ENCODE data around the gene FBXL7.

The FBXL7 gene

GRCh38 chr5:15611008-15611407 lies 111.0 kb downstream of the FBXL7 start:
- H4K20me1 ChIP-seq (ENCODE audit: control insufficient read depth, insufficient read depth, low read depth, low read length): no peaks in the 10 kb centered on the region
- H3F3A ChIP-seq (ENCODE audit: control insufficient read depth, insufficient read depth): no peaks in the 10 kb centered on the region
- no peaks in the 10 kb centered on the region for H3K36me3 ChIP-seq (ENCODE audit: control insufficient read depth, low read length)
- no peaks in the 10 kb centered on the region for H3K9me3 ChIP-seq (ENCODE audit: control insufficient read depth, insufficient read depth, low read length)
- no peaks in the 10 kb centered on the region for H3K4me1 ChIP-seq (ENCODE audit: control insufficient read depth, low read length)
- H3K4me2 ChIP-seq (ENCODE audit: low read length): no peak overlapping the region
- no peak for TF ChIP-seq CTCF (IDR thresholded peaks at IDR 0.05; ENCODE audit: low read depth, low read length, poor library complexity, severe bottlenecking)
- TF ChIP-seq EZH2phosphoT487 (IDR thresholded peaks at IDR 0.05; ENCODE audit: borderline replicate concordance, low read length): no peak
- no peaks in the 10 kb centered on the region for H3K9me2 ChIP-seq (replicated peaks; ENCODE audit: control insufficient read depth, low read length)
- no peak overlapping the region for H3K4me3 ChIP-seq (ENCODE audit: low read length)
- H3K27me3 ChIP-seq (ENCODE audit: control insufficient read depth, low read length): no peaks in the 10 kb centered on the region
- H3K27ac ChIP-seq (ENCODE audit: low read depth, low read length): no peak overlapping the region
- H3K79me2 ChIP-seq (ENCODE audit: control insufficient read depth, low read length): no peaks in the 10 kb centered on the region

- H3K9me3 ChIP-seq (ENCODE audit: control insufficient read depth, insufficient read depth, low read length): no peaks in the 10 kb centered on the region
These were observed 113.1 kb downstream of the FBXL7 start for GRCh38 chr5:15612915-15613635.

GRCh38 chr5:15614679-15615078 lies 114.7 kb downstream of the FBXL7 start:
- H3K4me2 ChIP-seq (ENCODE audit: low read length): no peak overlapping the region
- H3K4me3 ChIP-seq (ENCODE audit: low read length): no peak overlapping the region
- H4K20me1 ChIP-seq (ENCODE audit: control insufficient read depth, insufficient read depth, low read depth, low read length): no peaks in the 10 kb centered on the region
- H3K9me3 ChIP-seq (ENCODE audit: control insufficient read depth, insufficient read depth, low read length): no peaks in the 10 kb centered on the region
- H3K4me1 ChIP-seq (ENCODE audit: control insufficient read depth, low read length): no peaks in the 10 kb centered on the region
- no peaks in the 10 kb centered on the region for H3K27me3 ChIP-seq (ENCODE audit: control insufficient read depth, low read length)
- H3K79me2 ChIP-seq (ENCODE audit: control insufficient read depth, low read length): no peaks in the 10 kb centered on the region
- no peaks in the 10 kb centered on the region for H3K36me3 ChIP-seq (ENCODE audit: control insufficient read depth, low read length)
- TF ChIP-seq CTCF (IDR thresholded peaks at IDR 0.05; ENCODE audit: low read depth, low read length, poor library complexity, severe bottlenecking) (no peak), EZH2phosphoT487 (IDR thresholded peaks at IDR 0.05; ENCODE audit: borderline replicate concordance, low read length) (no peak)
- H3K9me2 ChIP-seq (replicated peaks; ENCODE audit: control insufficient read depth, low read length): no peaks in the 10 kb centered on the region
- H3K27ac ChIP-seq (ENCODE audit: low read depth, low read length): no peak overlapping the region
- H3F3A ChIP-seq (ENCODE audit: control insufficient read depth, insufficient read depth): no peaks in the 10 kb centered on the region

More at GRCh38 chr5:15612915-15613635, 113.1 kb downstream of the FBXL7 start:
- Histone ChIP-seq H3K4me1 (ENCODE audit: control insufficient read depth, low read length) (no peaks in the 10 kb centered on the region), H4K20me1 (ENCODE audit: control insufficient read depth, insufficient read depth, low read depth, low read length) (no peaks in the 10 kb centered on the region), H3F3A (ENCODE audit: control insufficient read depth, insufficient read depth) (no peaks in the 10 kb centered on the region), H3K4me3 (ENCODE audit: low read length) (no peak overlapping the region), H3K27me3 (ENCODE audit: control insufficient read depth, low read length) (no peaks in the 10 kb centered on the region), H3K9me2 (replicated peaks; ENCODE audit: control insufficient read depth, low read length) (no peaks in the 10 kb centered on the region), H3K27ac (ENCODE audit: low read depth, low read length) (no peak overlapping the region), H3K36me3 (ENCODE audit: control insufficient read depth, low read length) (no peaks in the 10 kb centered on the region), H3K79me2 (ENCODE audit: control insufficient read depth, low read length) (no peaks in the 10 kb centered on the region), H3K4me2 (ENCODE audit: low read length) (no peak overlapping the region)
- TF ChIP-seq EZH2phosphoT487 (IDR thresholded peaks at IDR 0.05; ENCODE audit: borderline replicate concordance, low read length) (no peak), CTCF (IDR thresholded peaks at IDR 0.05; ENCODE audit: low read depth, low read length, poor library complexity, severe bottlenecking) (no peak)
